HFFc6 (cell line): ENCODE measurements around the gene THAP7. TPM values are rescaled to one million over a fixed set of nuclear protein-coding genes. Genes with fewer than 3 reads are reported as not detected.
A peak's percentile ranks its signal among the peaks of the same experiment; 100 is the strongest.

Source experiments
- DNase-seq: peaks from one replicate; pipeline ENCODE4 v3.0.0-alpha.2; 2018
- H3K27ac Mint-ChIP-seq: 2 replicates; pipeline ENCODE4 v1.8.0; 2020; ENCODE audit warnings: mild to moderate bottlenecking, mixed read lengths
- H3K27me3 Mint-ChIP-seq: 2 replicates; pipeline ENCODE4 v1.8.0; 2021; ENCODE audit warnings: mild to moderate bottlenecking, moderate library complexity, mixed read lengths; ENCODE audit not compliant: insufficient read depth
- H3K36me3 Mint-ChIP-seq: 2 replicates; pipeline ENCODE4 v1.8.0; 2021; ENCODE audit warnings: low read depth, mixed read lengths
- H3K4me1 Mint-ChIP-seq: 2 replicates; pipeline ENCODE4 v1.8.0; 2020; ENCODE audit warnings: low read depth, mixed read lengths
- H3K4me3 Mint-ChIP-seq: 2 replicates; pipeline ENCODE4 v1.8.0; 2020; ENCODE audit warnings: mild to moderate bottlenecking, moderate library complexity, mixed read lengths
- H3K9me3 Mint-ChIP-seq: 2 replicates; pipeline ENCODE4 v1.8.0; 2020; ENCODE audit warnings: mild to moderate bottlenecking, mixed read lengths
- CTCF ChIP-seq: fragments of 200-600 bp; sonication (generic); IDR thresholded peaks from 2 replicates; pipeline ENCODE4 v1.5.0; 2021; ENCODE audit warnings: antibody characterized with exemption, mild to moderate bottlenecking
- total RNA-seq, 6 experiments: library from RNA; stranded (reverse); fragmentation: NEBNext Ultra II Directional; extraction: Animal tissue kit (Norgen Biotek cat#: 25700); gene quantifications; 2 replicates in 1 of 6; 3 replicates in 5 of 6; pipeline ENCODE4 v1.2.3, GENCODE V29; 2021

THAP7 gene
- total RNA-seq, 6 experiments from 2014 or later = 17.8 to 23.1 (median 21.1) TPM

- peaks cover 5% of the 10 kb centered on the region for H3K27me3 Mint-ChIP-seq
These were observed 12.3 kb upstream of the THAP7 start for GRCh38 chr22:21014202-21014725.

GRCh38 chr22:21013657-21014201 is 11.8 kb upstream of the THAP7 start:
- H3K27me3 Mint-ChIP-seq = no peaks in the 10 kb centered on the region; the same call in 1 of the 2 replicates
- no peak for TF ChIP-seq CTCF
- H3K9me3 Mint-ChIP-seq = no peaks in the 10 kb centered on the region
- peak overlapping the region; percentile 95 for H3K27ac Mint-ChIP-seq
- no peak for DNase-seq
- peak overlapping the region; percentile 92 for H3K4me3 Mint-ChIP-seq
- peaks cover 28% of the 10 kb centered on the region for H3K4me1 Mint-ChIP-seq
- H3K36me3 Mint-ChIP-seq = no peaks in the 10 kb centered on the region

More at GRCh38 chr22:21014202-21014725, 12.3 kb upstream of the THAP7 start:
- Mint-ChIP-seq H3K4me1 (peaks cover 28% of the 10 kb centered on the region), H3K36me3 (no peaks in the 10 kb centered on the region), H3K4me3 (peak overlapping the region; percentile 92), H3K9me3 (no peaks in the 10 kb centered on the region), H3K27ac (peak overlapping the region; percentile 95)
- TF ChIP-seq CTCF = no peak
- DNase-seq = peak; percentile 91

- no peak for DNase-seq
- peak overlapping the region; percentile 92; the same call in 1 of the 2 replicates for H3K4me3 Mint-ChIP-seq
- H3K27me3 Mint-ChIP-seq = no peaks in the 10 kb centered on the region; the same call in 1 of the 2 replicates
- no peak for TF ChIP-seq CTCF
- H3K36me3 Mint-ChIP-seq = no peaks in the 10 kb centered on the region
- no peaks in the 10 kb centered on the region for H3K9me3 Mint-ChIP-seq
- H3K4me1 Mint-ChIP-seq = peaks cover 28% of the 10 kb centered on the region
- H3K27ac Mint-ChIP-seq = no peak overlapping the region
These were observed 10.8 kb upstream of the THAP7 start for GRCh38 chr22:21012446-21013407.

- no peak for TF ChIP-seq CTCF
- Mint-ChIP-seq H3K4me3 (no peak overlapping the region), H3K4me1 (peaks cover 25% of the 10 kb centered on the region), H3K36me3 (no peaks in the 10 kb centered on the region), H3K27me3 (no peaks in the 10 kb centered on the region; the same call in 1 of the 2 replicates), H3K9me3 (no peaks in the 10 kb centered on the region), H3K27ac (no peak overlapping the region)
- DNase-seq = no peak
These were observed 8.7 kb upstream of the THAP7 start for GRCh38 chr22:21010426-21011113.
